Measurements from ENCODE around the gene RNF181. TPM values are rescaled to one million over a fixed set of nuclear protein-coding genes. Genes with fewer than 3 reads are reported as not detected.
"Not testable (repeated sequence)": the region's sequence is repeated elsewhere in the genome, so short reads cannot be mapped to it uniquely, and the experiment has no call there.

The RNF181 gene
- 100 to 1,000 TPM; 128 to 163 TPM for total RNA-seq

GRCh38 chr2:85595301-85596025, at the start of gene RNF181:
Gene RNF181, plus strand, starts transcription at chr2:85595745. Its CDS starts 19 bp downstream, at chr2:85595764.
- peaks cover 13 to 16% of the 10 kb centered on the region in 2 donors for H3K36me3 Mint-ChIP-seq
- DNase-seq (ENCODE audit: low spot score in 2 of 2) (peak; percentile 87 to 94), ATAC-seq (peak; percentile 99)
- peak within 1 kb of the TSS; percentile 96 to 99 for H3K27ac Mint-ChIP-seq
- no peaks in the 10 kb centered on the region for H3K9me3 Mint-ChIP-seq

- ATAC-seq (peak; percentile 2 to 9), DNase-seq (ENCODE audit: low spot score in 2 of 2) (no peak)
- no peaks in the 10 kb centered on the region for H3K9me3 Mint-ChIP-seq
- H3K27ac Mint-ChIP-seq: peak overlapping the region; percentile 73 to 78
- peaks cover 37% of the 10 kb centered on the region in 2 donors for H3K36me3 Mint-ChIP-seq
Measured at GRCh38 chr2:85545780-85546240, 49.7 kb upstream of the RNF181 start.

- Mint-ChIP-seq H3K9me3 (no peaks in the 10 kb centered on the region), H3K36me3 (peaks cover 22% of the 10 kb centered on the region in 2 donors), H3K27ac (peak overlapping the region; percentile 73 to 89)
- ATAC-seq (peak; percentile 1 to 2), DNase-seq (ENCODE audit: low spot score in 2 of 2) (no peak)
Measured at GRCh38 chr2:85547089-85547858, 48.3 kb upstream of the RNF181 start.

GRCh38 chr2:85547859-85548607, 47.5 kb upstream of the RNF181 start:
- H3K27ac Mint-ChIP-seq: peak overlapping the region; percentile 49 to 89
- H3K9me3 Mint-ChIP-seq: no peaks in the 10 kb centered on the region
- peaks cover 15% of the 10 kb centered on the region in 2 donors for H3K36me3 Mint-ChIP-seq
- DNase-seq (ENCODE audit: low spot score in 2 of 2) (no peak), ATAC-seq (no peak)

GRCh38 chr2:85548608-85548900, 47.0 kb upstream of the RNF181 start:
- DNase-seq (ENCODE audit: low spot score in 2 of 2) (no peak), ATAC-seq (no peak)
- H3K36me3 Mint-ChIP-seq: peaks cover 9 to 10% of the 10 kb centered on the region in 2 donors
- no peaks in the 10 kb centered on the region for H3K9me3 Mint-ChIP-seq
- H3K27ac Mint-ChIP-seq: no peak overlapping the region

GRCh38 chr2:85549095-85549494, 46.5 kb upstream of the RNF181 start:
- DNase-seq (ENCODE audit: low spot score in 2 of 2) (no peak), ATAC-seq (no peak)
- no peak overlapping the region for H3K27ac Mint-ChIP-seq
- H3K36me3 Mint-ChIP-seq: peaks cover 5% of the 10 kb centered on the region in 2 donors
- H3K9me3 Mint-ChIP-seq: no peaks in the 10 kb centered on the region

GRCh38 chr2:85549826-85550225, 45.7 kb upstream of the RNF181 start:
- H3K9me3 Mint-ChIP-seq: no peaks in the 10 kb centered on the region
- no peak for ATAC-seq
- H3K27ac Mint-ChIP-seq: no peak overlapping the region
- no peaks in the 10 kb centered on the region for H3K36me3 Mint-ChIP-seq
- no peak for DNase-seq (ENCODE audit: low spot score in 2 of 2)

GRCh38 chr2:85550486-85550885, 45.1 kb upstream of the RNF181 start:
- DNase-seq (ENCODE audit: low spot score in 2 of 2) (no peak), ATAC-seq (no peak)
- no peaks in the 10 kb centered on the region for H3K36me3 Mint-ChIP-seq
- no peaks in the 10 kb centered on the region for H3K9me3 Mint-ChIP-seq
- H3K27ac Mint-ChIP-seq: no peak overlapping the region

GRCh38 chr2:85551698-85552678, 43.6 kb upstream of the RNF181 start:
- Mint-ChIP-seq H3K27ac (peak overlapping the region in 1 of 2 donors; percentile 18), H3K36me3 (no peaks in the 10 kb centered on the region), H3K9me3 (no peaks in the 10 kb centered on the region)
- DNase-seq (ENCODE audit: low spot score in 2 of 2): peak; percentile 76 to 88
- ATAC-seq: peak; percentile 52 to 76

- H3K27ac Mint-ChIP-seq: no peak overlapping the region
- peak in 1 of 2 donors; percentile 1 for ATAC-seq
- H3K36me3 Mint-ChIP-seq: peaks cover 0 to 4% of the 10 kb centered on the region in 2 donors
Measured at GRCh38 chr2:85553184-85553583, 42.4 kb upstream of the RNF181 start.

GRCh38 chr2:85554980-85555612, 40.4 kb upstream of the RNF181 start:
- peak in 1 of 2 donors; percentile 53 for ATAC-seq
- Mint-ChIP-seq H3K27ac (no peak overlapping the region), H3K36me3 (peaks cover 0 to 6% of the 10 kb centered on the region in 2 donors)

More at GRCh38 chr2:85553184-85553583, 42.4 kb upstream of the RNF181 start:
- DNase-seq (ENCODE audit: low spot score in 2 of 2): no peak
- no peaks in the 10 kb centered on the region for H3K9me3 Mint-ChIP-seq

GRCh38 chr2:85557130-85557529, 38.4 kb upstream of the RNF181 start:
- no peak overlapping the region for H3K27ac Mint-ChIP-seq
- H3K36me3 Mint-ChIP-seq: peaks cover 5 to 6% of the 10 kb centered on the region in 2 donors
- ATAC-seq (no peak), DNase-seq (ENCODE audit: low spot score in 2 of 2) (no peak)
- H3K9me3 Mint-ChIP-seq: no peaks in the 10 kb centered on the region

More at GRCh38 chr2:85554980-85555612, 40.4 kb upstream of the RNF181 start:
- DNase-seq (ENCODE audit: low spot score in 2 of 2): no peak
- H3K9me3 Mint-ChIP-seq: no peaks in the 10 kb centered on the region

GRCh38 chr2:85558160-85558559, 37.4 kb upstream of the RNF181 start:
- Mint-ChIP-seq H3K27ac (peak overlapping the region; percentile 40 to 63), H3K36me3 (peaks cover 5 to 6% of the 10 kb centered on the region in 2 donors), H3K9me3 (no peaks in the 10 kb centered on the region)
- ATAC-seq (no peak), DNase-seq (ENCODE audit: low spot score in 2 of 2) (no peak)

GRCh38 chr2:85560403-85560726, 35.2 kb upstream of the RNF181 start:
- ATAC-seq; H3K36me3 Mint-ChIP-seq; DNase-seq (ENCODE audit: low spot score in 2 of 2); H3K9me3 Mint-ChIP-seq: not testable (repeated sequence)
- H3K27ac Mint-ChIP-seq: peak overlapping the region; percentile 89 to 96

- peaks cover 5 to 6% of the 10 kb centered on the region in 2 donors for H3K36me3 Mint-ChIP-seq
- H3K9me3 Mint-ChIP-seq: no peaks in the 10 kb centered on the region
- peak overlapping the region; percentile 89 to 96 for H3K27ac Mint-ChIP-seq
- DNase-seq (ENCODE audit: low spot score in 2 of 2) (no peak), ATAC-seq (peak in 1 of 2 donors; percentile 61)
Measured at GRCh38 chr2:85560812-85561279, 34.7 kb upstream of the RNF181 start.
